Endometrial microvascular endothelial cells (primary cell): ENCODE data around the gene TUBB4A. TPM values are rescaled to one million over a fixed set of nuclear protein-coding genes. Genes with fewer than 3 reads are reported as not detected.

Source experiments
- in situ Hi-C: cut with HindIII; loops from 2 replicates; pipeline ENCODE4 v1.10.0; 2017; ENCODE audit warnings: low sequenced_read_pairs, low pct_unique_long_range_greater_than_20kb; ENCODE audit errors: inconsistent ontology term
- total RNA-seq: library from RNA; depleted of rRNA; stranded (reverse); fragments of >200 nt; gene quantifications from one replicate; pipeline ENCODE4 v1.2.3, GENCODE V29; 2015; ENCODE audit errors: inconsistent ontology term

Gene TUBB4A
- total RNA-seq, 1 donor from 2014 or later, result not detected

DNA sequence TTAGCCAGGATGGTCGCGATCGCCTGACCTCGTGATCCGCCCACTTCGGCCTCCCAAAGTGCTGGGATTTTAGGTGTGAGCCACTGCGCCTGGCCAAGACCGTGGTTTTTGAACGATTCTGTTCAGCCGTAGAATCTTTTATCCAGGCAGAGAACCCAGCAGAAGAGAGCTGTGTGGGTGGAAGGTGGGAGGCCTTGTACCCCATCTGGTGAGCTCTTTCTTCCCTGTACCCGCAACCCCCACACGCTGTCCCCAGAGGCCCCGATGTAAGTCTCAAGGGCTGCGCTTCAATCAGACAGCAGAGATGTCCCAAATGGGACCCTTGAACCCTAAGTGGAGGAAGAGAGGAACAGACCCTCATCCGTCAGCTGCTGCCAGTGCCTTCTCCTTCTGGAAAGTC lies 46.2 kb downstream of the TUBB4A start:
- in situ Hi-C loops, result no loop called here

GRCh38 chr19:6453951-6454565 lies 48.1 kb downstream of the TUBB4A start:
- in situ Hi-C loops, result no loop called here

DNA sequence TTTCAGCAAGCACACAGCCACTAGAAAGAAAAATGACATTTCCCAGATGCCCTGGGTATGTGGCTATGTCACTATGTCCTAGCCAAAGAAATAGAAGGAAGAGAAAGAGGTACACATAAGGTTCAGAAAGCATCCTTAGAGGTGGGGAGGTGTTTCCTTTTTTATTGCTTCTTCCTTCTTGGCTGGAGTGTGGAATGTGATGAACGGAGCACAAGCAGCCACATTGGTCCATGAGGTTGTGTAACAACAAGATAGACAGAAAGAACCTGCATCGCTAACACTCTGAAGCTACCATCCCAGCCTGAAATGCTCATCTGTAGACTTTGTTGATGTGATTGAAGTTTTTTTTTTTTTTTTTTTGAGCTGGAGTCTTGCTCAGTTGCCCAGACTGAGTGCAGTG lies 49.2 kb downstream of the TUBB4A start:
- in situ Hi-C loops, result no loop called here

DNA sequence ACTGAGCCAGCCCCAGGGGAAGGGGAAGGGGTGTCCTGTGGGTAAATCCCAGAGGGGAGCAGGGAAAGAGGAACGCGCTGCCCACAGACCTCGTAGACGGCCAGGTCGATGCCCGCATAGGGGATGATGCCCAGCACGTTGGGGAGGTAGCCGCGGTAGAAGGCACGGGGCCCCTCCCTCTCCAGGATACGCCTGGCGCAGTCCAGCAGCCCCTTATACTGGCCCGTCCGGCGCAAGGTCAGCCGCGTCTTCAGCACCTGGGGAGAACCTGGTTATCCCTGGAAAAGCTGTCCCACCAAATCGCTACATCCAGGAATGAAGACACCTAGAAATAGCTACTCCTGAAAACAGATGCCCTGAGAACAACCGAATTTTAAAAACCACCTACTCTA lies 49.9 kb downstream of the TUBB4A start:
- in situ Hi-C loops, result no loop called here

- in situ Hi-C loops, result no loop called here
These were observed 50.4 kb downstream of the TUBB4A start for GRCh38 chr19:6451583-6452222.

DNA sequence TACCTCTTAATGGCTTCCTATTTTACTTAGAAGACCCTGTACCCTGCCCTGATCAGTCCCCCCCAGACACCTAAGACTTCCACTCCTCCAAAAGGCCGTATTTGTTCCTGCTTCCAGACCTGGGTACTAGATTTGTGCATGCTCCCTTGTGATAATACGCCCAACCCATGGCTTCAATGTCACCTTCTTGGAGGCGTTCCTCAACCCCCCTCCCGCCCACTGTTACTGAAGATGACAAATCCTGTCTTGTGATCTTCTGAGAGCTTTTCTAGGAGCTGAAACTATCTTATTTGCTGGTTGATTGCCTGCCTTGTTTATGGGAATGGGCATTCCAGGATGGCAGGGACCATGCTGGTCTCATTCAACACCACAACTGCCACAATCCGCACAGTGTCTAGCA lies 51.9 kb downstream of the TUBB4A start:
- in situ Hi-C loops, result no loop called here

GRCh38 chr19:6448045-6448444 lies 54.1 kb downstream of the TUBB4A start:
- in situ Hi-C loops, result no loop called here

DNA sequence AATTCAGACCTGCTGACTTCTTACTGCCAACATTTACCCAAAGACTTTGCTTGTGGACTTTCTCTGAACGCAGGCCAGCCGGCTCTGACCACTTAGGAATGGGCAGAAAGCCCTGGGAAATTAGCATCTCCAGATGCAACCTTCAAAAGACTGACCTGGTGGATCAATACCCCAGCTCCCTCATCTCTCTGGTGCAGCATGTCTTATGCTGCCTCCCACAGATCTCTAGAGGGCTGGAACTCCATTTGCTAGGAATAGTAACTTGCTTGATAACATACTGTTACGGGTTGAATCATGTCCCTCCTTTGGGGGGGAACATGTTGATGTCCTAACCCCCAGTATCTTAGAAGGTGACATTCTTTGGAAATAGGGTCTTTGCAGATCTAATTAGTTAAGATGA lies 55.7 kb downstream of the TUBB4A start:
- in situ Hi-C loops, result no loop called here

Other genes with a start within 250 kb of the TUBB4A start
- 17.2 TPM for gene MLLT1, start 222.3 kb downstream of the TUBB4A start, total RNA-seq
- gene ACER1, start 168.7 kb downstream of the TUBB4A start, total RNA-seq, result not detected
- 109 TPM for gene CLPP, start 140.8 kb downstream of the TUBB4A start, total RNA-seq
- gene ALKBH7, start 129.5 kb downstream of the TUBB4A start, total RNA-seq, result 43.9 TPM
- 0.46 TPM for gene PSPN, start 126.4 kb downstream of the TUBB4A start, total RNA-seq
- 32.3 TPM for gene GTF2F1, start 109.1 kb downstream of the TUBB4A start, total RNA-seq
- gene KHSRP, start 77.5 kb downstream of the TUBB4A start, total RNA-seq, result 251 TPM
- gene SLC25A41, start 68.5 kb downstream of the TUBB4A start, total RNA-seq, result not detected
- gene SLC25A23, start 42.5 kb downstream of the TUBB4A start, total RNA-seq, result 15.1 TPM
- gene CRB3, start 38.0 kb downstream of the TUBB4A start, total RNA-seq, result not detected
- not detected for gene DENND1C, start 20.5 kb downstream of the TUBB4A start, total RNA-seq
- gene TNFSF9, start 28.7 kb upstream of the TUBB4A start, total RNA-seq, result 6.7 TPM
- 12.3 TPM for gene CD70, start 88.8 kb upstream of the TUBB4A start, total RNA-seq
- not detected for gene TNFSF14, start 167.9 kb upstream of the TUBB4A start, total RNA-seq
- gene C3, start 218.3 kb upstream of the TUBB4A start, total RNA-seq, result not detected
- 65.2 TPM for gene GPR108, start 235.3 kb upstream of the TUBB4A start, total RNA-seq
- gene TRIP10, start 237.4 kb upstream of the TUBB4A start, total RNA-seq, result 60.7 TPM